ENCODE data around the gene PAQR8.

PAQR8 gene

GRCh38 chr6:52457096-52457495, 95.1 kb downstream of the PAQR8 start:
- DNase-seq (ENCODE audit: low read depth) = no peak
- TF ChIP-seq, protein P1, sequence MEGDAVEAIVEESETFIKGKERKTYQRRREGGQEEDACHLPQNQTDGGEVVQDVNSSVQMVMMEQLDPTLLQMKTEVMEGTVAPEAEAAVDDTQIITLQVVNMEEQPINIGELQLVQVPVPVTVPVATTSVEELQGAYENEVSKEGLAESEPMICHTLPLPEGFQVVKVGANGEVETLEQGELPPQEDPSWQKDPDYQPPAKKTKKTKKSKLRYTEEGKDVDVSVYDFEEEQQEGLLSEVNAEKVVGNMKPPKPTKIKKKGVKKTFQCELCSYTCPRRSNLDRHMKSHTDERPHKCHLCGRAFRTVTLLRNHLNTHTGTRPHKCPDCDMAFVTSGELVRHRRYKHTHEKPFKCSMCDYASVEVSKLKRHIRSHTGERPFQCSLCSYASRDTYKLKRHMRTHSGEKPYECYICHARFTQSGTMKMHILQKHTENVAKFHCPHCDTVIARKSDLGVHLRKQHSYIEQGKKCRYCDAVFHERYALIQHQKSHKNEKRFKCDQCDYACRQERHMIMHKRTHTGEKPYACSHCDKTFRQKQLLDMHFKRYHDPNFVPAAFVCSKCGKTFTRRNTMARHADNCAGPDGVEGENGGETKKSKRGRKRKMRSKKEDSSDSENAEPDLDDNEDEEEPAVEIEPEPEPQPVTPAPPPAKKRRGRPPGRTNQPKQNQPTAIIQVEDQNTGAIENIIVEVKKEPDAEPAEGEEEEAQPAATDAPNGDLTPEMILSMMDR (conservative IDR thresholded peaks at IDR 0.05; ENCODE audit: low read depth, low read length) = no peak
- no peak overlapping the region for H3K4me3 ChIP-seq (ENCODE audit: low read depth, low read length)

Data from choroid plexus epithelial cell (primary cell).